SIG-M5 (cell line): ENCODE measurements around the gene DNAJC4.

ENCODE experiments used
- DNase-seq: peaks from one replicate; lab custom pipeline; 2025; lab: John Stamatoyannopoulos, UW

Gene DNAJC4, protein sequence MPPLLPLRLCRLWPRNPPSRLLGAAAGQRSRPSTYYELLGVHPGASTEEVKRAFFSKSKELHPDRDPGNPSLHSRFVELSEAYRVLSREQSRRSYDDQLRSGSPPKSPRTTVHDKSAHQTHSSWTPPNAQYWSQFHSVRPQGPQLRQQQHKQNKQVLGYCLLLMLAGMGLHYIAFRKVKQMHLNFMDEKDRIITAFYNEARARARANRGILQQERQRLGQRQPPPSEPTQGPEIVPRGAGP

DNA sequence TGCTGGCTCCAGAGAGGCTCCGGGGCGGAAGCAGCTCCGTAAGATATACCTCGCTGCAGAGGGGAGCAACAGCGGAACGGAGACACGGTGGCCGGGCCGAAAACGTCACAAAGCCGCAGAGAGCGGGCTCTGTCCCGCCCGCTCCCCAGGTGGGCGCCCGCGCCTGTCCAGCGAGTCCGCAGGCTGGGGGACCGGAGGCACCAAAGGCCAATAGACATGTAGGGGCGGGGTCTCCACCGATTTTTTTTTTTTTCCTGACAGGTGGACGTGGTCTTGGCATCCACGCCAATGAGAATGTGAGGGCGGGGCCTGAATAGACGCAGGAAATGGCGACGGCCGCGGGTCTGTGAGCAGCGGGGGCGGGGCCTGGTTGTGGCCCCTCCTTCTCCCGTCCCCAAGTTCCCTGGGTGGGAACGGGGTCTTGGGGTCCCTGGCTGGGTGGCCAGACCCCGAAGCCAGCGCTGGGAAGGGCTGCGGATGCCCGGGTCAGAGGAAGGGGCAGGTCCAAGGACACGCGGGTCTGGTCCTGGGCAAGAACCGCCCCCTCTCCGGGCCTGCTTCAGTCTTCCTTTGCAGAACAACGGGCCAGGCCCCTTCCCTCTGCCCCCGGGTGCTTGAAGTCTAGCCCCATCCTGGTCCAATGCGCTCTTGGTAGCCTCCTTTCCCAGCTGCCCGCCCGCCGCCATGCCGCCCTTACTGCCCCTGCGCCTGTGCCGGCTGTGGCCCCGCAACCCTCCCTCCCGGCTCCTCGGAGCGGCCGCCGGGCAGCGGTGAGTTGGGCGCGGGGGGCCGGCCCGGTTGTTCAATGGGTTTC, at the start of gene DNAJC4:
Gene DNAJC4 (plus strand): TSS at position 378 of the 814 bp plus-strand sequence. CDS start 307 bp downstream, at position 685.
- DNase-seq: no peak

DNA sequence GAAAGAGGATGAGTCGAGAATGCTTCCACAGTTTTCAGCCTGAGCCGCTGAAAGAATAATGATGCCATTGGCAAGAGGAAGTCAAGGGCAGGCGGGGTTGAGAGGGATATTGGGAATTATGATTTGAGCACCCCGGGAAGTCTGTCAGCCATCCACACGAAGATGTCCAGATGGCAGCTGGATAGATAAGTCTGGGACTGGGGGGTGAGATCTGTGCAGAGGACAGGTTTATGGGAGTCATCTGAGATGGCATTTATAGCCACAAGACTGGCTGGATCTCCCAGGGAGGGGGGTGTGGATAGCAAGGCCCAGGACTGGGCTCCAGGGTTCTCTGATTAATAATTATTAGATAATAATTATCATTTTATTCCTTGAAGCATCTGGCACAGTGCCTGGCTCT, 49.5 kb upstream of the DNAJC4 start:
- DNase-seq: no peak

DNA sequence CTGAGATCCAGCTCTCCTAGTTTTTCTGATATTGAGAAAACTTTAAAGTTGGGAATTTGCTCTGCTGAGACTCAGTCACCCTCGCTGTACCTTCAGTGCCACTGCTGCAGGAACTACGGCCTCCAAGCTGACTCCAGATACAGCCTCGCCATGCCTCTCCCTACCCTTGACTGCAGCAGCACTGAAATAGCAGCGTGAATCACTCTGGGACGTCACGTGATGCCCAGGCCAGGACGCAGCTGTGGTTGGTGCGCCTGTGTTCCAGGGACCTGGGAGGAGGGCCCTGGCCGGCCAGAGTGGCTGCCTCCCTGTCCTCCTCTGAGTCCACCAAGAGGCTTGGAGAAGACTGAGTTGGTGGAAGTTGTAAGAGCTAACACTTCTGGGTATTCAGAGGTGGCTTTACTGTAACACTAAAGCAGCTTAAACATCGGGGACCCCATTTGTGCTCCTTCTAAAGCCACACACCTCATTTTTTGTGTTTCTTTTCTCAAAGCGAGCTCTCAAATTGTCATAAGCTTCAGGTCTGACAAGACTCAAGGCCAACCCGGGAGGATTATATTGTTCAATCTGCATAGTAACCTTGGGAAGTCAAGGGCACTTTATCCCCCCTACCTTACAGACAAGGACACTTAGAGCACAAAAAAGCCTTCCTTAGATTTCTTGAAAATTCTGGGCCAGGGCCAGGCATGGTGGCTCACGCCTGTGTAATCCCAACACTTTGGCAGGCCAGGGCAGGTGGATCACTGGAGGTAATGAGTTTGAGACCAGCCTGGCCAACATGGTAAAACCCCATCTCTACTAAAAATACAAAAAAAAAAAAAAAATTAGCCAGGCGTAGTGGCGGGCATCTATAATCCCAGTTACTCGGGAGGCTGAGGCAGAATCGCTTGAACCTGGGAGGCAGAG, 48.6 kb upstream of the DNAJC4 start:
- peak; percentile 24 for DNase-seq

DNA sequence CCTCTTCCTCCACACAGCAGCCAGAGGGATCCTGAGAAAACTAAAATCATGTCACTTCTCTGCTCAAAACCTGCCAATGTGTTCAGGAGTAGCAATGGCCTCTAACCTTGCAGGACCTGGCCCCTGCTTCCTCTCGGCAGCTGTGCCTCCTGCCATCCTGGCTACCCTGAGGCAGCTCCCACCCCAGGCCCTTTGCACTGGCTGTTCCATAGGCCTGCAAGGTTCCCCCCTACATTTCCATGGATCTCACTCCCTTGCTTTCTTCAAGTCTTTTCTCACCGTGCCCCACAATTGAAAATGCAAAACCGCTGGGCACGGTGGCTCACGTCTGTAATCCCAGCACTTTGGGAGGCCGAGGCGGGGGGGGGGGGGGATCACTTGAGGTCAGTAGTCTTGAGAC, 46.5 kb upstream of the DNAJC4 start:
- DNase-seq: no peak

DNA sequence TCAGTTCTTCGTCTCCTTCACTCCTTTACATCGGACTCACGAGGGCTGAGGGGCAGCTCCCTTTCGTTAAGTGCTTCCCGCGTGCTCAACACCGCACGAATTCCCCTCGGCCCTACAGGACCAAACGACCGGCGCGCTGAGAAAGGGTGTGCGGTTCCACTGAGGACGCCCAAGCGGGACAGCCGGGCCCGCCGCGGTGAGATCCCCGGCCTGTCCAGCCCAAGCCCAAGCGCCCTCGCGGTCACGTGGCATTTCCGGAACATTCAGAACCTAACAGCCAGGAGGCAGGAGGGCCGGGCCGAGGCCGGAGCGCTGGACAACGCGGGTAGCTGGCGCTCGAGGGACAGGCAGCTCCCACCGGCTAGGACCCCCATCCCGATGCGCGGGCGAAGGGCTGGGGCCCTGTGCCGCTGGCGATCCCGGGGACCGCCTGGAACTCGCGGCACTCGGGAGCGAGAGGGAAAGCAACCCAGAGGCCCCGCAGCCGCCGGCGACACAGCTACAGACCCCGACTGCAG, 45.1 kb upstream of the DNAJC4 start:
- no peak for DNase-seq

DNA sequence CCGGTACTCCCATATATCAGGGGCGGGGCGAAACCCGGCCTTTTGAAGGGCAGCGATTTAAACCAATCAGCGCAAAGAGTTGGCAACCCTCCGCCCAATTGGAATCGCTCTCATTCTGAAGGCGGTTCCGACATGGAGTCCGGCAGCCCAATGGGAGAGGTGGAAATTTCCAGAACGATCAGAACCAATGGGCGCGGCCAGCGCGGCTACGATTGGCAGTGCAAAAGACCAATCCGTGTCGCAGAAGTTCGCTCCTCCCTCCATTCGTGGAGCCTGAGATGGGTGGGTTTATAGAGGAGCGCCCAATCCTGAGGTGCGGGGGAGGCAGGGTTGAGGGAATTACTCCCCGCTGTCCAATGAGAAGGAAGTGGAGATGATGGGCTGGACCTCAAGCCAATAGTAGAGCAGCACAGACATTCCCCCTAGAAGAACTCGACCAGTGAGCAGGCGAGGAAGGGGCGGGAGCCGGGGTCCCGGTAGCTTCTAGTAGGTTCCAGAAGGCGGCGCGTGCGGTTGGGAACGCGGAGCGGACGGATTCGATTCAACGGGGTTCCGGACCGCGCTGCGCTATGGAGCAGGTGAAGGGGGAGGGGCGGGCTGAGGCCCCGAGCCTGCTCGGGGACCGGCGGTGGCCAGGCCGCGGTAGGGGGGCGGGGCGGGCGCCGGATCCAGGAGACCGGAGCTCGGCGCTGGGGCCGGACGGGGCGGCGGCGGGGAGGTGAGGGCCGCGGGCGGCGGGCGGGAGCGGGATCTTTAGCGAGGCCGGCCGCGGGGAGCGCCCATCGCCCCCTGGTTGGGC, 44.5 kb upstream of the DNAJC4 start, which contains the start of gene STIP1:
Gene STIP1 (plus strand): TSS at position 479 of the 799 bp plus-strand sequence. CDS start 91 bp downstream, at position 570.
- DNase-seq: peak; percentile 99

DNA sequence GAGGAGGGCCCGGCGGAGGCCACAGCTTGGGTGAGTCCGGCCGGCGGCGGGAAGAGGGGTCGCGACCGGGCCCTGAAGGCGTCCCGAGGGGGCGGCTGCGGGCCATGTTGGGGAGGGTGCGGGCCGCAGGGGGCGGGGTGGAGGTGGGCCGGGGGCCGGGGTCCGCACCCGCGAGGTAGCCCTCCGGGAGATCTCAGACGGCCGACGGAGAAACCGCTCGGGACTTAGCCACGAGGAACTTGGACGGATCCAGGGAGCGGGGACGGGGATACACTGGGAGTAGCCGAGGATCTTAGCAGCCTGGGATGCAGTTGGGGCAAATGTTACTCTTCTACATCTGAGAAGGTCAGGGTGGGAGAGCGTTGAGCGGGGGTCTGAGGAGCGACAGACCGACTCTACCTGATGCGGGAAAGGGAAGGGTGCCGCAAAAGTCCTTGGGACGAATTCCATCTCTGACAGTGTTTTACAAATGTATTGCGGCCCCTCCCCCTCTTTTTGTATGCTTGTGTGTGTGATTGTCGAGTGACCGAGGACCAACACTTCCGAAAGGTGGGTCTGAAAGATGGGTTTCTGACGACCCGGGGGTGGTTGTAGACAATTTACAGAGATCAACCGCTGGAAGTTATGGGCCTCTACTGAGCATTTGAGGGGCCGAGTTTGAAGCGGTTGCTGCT, 43.7 kb upstream of the DNAJC4 start:
- no peak for DNase-seq

DNA sequence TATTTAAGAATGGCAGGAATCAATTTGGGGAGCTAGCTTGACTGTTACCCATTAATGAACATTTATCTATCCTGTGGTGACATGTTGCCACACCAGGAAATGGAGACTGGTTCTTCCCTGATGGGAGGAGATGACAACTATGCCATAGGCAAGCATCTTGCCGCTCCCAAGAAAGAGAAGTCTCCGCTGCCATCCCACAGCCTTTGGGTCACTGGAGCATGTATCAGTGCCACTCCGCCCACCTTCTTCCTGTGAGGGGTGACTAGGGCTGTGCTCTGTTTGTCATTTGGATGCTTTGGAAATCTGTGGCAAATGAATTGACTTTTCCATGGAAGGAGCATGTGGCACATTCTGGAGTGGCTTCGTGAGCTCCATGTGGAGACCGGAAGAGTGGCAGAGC, 37.9 kb upstream of the DNAJC4 start:
- no peak for DNase-seq

DNA sequence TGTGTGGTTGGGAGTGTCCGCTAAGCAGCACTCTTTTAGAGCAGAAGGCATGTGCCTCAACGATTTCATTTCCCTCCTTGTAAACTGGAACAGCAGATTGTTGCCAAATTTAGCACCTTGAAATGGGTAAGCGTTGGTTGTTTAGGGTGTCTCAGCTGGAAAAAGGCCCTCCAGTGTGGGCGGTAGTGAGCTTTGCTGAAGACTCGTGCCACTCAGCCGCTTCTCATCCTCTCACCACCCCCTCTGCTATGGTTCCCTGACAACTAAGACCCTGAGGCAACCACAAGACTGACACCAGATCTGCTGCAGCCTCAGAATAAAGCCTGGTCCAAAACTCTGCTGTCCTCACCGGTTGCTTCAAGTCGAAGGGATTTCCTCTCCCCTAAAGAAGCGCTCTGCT, 33.7 kb upstream of the DNAJC4 start:
- no peak for DNase-seq

DNA sequence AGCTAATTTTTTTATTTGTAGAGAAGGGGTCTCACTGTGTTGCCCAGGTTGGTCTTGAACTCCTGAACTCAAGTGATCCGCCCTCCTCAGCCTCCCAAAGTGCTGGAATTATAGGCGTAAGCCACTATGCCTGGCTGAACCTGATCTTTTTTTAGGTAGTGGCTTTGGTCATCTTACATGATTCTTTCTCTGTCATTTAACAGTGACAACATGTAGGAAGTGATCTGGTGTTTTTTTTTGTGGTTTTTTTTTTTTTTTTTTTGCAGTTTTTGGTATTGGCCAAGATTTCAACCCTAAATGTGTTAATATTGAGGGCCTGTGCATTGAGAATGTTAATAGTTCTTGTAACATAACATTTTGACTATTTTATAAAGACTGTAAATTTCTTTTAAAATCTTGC, 31.8 kb upstream of the DNAJC4 start:
- no peak for DNase-seq

DNA sequence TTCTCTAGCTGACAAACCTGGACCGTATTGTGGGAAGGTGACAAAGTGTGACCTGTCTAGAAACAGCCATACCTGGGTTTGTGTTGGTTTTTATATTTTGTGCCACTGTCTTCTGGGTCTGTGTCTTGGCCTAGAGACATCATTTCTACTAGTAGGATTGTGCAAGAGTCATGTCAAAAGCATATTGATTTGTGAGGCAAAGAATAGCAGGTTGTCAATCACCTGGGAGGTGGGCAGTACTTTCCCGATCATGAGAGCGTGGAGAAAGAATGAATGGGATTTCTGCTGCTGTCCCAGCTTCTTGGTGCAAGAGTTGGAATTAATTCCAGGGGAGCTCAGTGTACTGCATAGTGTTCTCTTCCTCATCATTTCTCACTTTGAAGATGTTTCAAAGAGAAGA, 28.8 kb upstream of the DNAJC4 start:
- DNase-seq: no peak

DNA sequence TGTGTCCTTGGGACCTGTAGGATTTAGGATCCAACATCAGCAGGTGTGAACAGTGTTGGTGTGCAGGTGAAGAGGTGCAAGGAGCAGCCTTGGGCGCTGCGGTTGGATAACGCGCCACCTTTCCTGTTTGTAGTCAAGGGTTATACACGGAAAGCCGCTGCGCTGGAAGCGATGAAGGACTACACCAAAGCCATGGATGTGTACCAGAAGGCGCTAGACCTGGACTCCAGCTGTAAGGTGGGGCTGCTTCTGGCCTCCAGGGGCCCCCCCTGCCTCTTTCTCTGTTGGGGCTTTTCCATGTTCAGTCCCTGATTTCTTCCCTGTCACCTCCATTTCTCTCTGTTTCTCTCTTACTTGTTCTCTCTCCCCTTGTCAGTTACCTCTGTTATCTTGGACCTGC, 27.4 kb upstream of the DNAJC4 start:
- no peak for DNase-seq

DNA sequence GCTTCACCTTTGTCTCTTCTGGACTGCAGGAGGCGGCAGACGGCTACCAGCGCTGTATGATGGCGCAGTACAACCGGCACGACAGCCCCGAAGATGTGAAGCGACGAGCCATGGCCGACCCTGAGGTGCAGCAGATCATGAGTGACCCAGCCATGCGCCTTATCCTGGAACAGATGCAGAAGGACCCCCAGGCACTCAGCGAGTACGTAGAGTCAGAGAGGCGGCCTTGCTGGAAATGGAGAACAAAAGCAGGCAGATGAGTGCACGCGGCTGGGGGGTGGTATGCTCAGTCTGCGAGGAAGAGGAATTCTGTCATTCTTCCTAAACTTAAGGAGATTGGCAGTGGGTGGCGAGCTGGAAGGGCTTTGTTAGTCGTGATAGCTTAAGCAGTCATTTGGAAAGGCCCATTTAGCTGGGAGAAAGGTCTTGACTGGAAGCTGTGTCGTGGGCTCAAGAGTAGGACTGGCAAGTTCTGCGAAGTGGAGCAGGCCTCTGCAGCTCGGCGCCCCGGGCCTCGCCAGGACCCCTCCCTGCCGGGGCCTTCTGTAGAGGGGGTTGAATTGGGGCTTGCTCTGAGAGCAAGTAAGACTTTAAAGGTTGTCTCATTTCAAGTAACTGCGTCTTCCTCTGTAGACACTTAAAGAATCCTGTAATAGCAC, 26.8 kb upstream of the DNAJC4 start:
- no peak for DNase-seq

DNA sequence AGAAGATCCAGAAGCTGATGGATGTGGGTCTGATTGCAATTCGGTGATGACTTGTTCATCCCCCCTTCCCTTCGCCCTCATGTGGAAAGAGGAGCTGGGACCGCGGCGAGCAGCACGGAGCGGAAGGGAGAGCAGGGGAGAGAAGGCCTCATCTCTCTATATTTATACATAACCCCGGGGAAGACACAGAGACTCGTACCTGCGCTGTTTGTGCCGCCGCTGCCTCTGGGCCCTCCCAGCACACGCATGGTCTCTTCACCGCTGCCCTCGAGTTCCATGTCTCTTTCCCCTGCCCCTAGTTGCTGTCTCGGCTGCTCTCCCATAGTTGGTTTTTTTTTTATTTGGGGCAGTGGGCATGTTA, 26.3 kb upstream of the DNAJC4 start:
- no peak for DNase-seq

DNA sequence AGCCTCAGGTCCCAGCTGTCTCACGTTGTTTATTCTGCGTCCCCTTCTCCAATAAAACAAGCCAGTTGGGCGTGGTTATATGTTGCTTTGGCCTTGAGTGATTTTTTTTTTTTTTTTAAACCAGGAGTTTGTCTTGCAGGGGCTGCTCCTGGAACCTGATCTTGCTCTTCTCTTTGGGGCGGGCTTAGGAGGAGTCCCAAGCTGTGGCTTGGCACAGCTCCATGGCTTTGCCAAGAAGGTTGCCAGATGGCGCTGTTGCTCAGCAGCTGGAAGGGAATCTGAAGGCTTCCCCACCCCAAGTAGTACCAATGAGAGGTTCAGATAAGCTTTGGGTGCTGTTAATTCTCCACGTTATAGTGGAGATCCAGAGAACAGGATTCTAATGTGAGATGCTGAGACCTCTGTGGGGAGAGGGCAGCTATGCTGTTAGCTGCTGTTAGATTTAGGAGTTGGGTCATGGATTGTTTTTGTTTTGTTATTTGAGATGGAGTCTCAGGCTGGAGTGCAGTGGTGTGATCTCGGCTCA, 25.8 kb upstream of the DNAJC4 start:
- peak; percentile 2 for DNase-seq

DNA sequence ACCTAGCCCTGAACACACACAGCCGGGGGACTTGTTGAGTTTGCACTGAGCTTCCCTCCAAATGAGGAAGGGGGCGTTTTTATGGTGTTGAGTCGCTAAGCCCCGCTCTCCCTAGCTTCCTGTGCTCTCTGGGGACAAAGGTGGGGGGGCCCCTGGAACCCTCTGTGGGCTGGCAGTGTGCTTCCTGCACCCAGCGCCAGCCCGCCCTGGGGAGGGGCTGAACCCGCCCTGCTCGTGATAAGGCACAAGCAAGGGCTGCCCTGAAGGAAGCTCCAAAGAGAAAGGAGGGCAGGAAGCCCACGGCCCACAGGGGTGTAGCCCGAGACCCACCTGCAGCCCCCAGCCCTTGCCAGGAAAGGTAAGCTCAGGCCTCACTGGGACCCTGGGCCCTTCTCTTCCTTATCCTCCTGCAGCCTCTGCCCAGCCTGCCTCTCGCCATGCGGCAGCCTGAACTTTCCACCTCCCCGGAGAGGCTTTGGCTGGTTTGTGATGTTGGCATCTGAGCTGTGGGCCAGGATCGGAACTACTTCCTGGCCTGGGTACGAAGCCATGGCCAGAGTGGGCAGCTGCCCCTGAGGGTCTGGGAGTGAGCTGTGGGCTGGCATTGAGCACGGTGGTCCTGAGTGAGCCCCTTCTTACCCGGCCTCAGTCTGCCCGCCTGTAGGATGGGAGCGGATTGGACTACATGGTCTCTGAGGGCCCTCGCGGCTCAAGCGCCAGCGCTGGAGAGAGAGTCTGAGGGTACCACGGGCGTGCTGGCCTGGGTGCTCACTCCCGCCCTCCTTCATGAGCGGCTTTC, 23.7 kb upstream of the DNAJC4 start, which contains the start of gene FERMT3:
Gene FERMT3 (plus strand): TSS at position 265 of the 799 bp plus-strand sequence. CDS start 644 bp downstream, outside the sequence.
- peak; percentile 7 for DNase-seq

DNA sequence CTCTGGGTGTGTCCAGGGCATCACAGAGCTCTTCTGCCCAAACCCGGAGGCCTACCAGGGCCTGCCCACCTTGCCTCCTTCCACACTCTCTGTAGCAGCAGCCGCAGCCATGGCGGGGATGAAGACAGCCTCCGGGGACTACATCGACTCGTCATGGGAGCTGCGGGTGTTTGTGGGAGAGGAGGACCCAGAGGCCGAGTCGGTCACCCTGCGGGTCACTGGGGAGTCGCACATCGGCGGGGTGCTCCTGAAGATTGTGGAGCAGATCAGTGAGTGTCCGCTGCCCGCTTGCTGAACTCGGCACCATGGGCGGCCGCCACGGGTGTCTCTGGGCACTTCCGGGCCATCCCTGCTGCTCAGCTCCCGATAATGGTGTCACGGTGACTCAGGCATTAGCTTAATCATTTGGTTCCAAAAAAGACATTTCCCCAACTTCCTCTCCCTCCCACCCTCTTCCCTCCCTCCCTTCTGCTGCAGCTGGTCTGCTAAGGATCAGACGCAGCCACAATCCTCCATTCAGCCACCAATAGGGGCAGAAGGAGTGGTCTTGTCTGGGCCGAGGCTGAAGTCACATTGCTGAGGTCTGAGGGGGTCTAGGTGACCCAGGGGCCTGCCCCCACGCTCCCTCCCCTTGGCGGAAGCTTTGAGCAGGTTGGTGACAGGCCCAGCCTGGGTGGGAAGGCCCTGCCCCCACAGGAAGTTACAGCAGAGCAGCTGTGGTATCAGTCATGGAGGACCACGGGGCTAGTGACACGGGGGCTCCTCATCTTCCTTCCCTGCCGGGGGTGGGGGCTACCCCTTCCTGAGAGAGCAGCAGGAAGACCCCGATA, 22.9 kb upstream of the DNAJC4 start:
- DNase-seq: peak; percentile 63
